ENCODE data around the gene BCL11A.
A peak's percentile ranks its signal among the peaks of the same experiment; 100 is the strongest.

Gene BCL11A

GRCh38 chr2:60548845-60549237 lies 4.6 kb downstream of the BCL11A start:
- peaks cover 88% of the 10 kb centered on the region for H3K36me3 ChIP-seq (ENCODE audit: control insufficient read depth, low read length)
- H3K4me2 ChIP-seq (ENCODE audit: low read length) = peak overlapping the region; percentile 95
- H3K4me1 ChIP-seq (ENCODE audit: control insufficient read depth, low read length) = peaks cover 50% of the 10 kb centered on the region
- peak overlapping the region; percentile 95 for H3K27ac ChIP-seq (ENCODE audit: low read depth, low read length)
- no peak for TF ChIP-seq CTCF (IDR thresholded peaks at IDR 0.05; ENCODE audit: low read depth, low read length, poor library complexity, severe bottlenecking)
- no peak for TF ChIP-seq EZH2phosphoT487 (IDR thresholded peaks at IDR 0.05; ENCODE audit: borderline replicate concordance, low read length)
- H3K9me2 ChIP-seq (replicated peaks; ENCODE audit: control insufficient read depth, low read length) = no peaks in the 10 kb centered on the region
- H3K9me3 ChIP-seq (ENCODE audit: control insufficient read depth, insufficient read depth, low read length) = no peaks in the 10 kb centered on the region
- peak overlapping the region; percentile 88 for H3K4me3 ChIP-seq (ENCODE audit: low read length)
- no peaks in the 10 kb centered on the region for H3K27me3 ChIP-seq (ENCODE audit: control insufficient read depth, low read length)
- H3F3A ChIP-seq (ENCODE audit: control insufficient read depth, insufficient read depth) = peaks cover 38% of the 10 kb centered on the region
- peaks cover 100% of the 10 kb centered on the region for H3K79me2 ChIP-seq (ENCODE audit: control insufficient read depth, low read length)
- peaks cover 25% of the 10 kb centered on the region for H4K20me1 ChIP-seq (ENCODE audit: control insufficient read depth, insufficient read depth, low read depth, low read length)

- TF ChIP-seq CTCF (IDR thresholded peaks at IDR 0.05; ENCODE audit: low read depth, low read length, poor library complexity, severe bottlenecking) (no peak), EZH2phosphoT487 (IDR thresholded peaks at IDR 0.05; ENCODE audit: borderline replicate concordance, low read length) (no peak)
- Histone ChIP-seq H3K79me2 (ENCODE audit: control insufficient read depth, low read length) (peaks cover 100% of the 10 kb centered on the region), H3K4me3 (ENCODE audit: low read length) (peak overlapping the region; percentile 88), H3F3A (ENCODE audit: control insufficient read depth, insufficient read depth) (peaks cover 38% of the 10 kb centered on the region), H3K27me3 (ENCODE audit: control insufficient read depth, low read length) (no peaks in the 10 kb centered on the region), H4K20me1 (ENCODE audit: control insufficient read depth, insufficient read depth, low read depth, low read length) (peaks cover 28% of the 10 kb centered on the region), H3K9me3 (ENCODE audit: control insufficient read depth, insufficient read depth, low read length) (no peaks in the 10 kb centered on the region), H3K4me1 (ENCODE audit: control insufficient read depth, low read length) (peaks cover 56% of the 10 kb centered on the region), H3K9me2 (replicated peaks; ENCODE audit: control insufficient read depth, low read length) (no peaks in the 10 kb centered on the region), H3K27ac (ENCODE audit: low read depth, low read length) (peak overlapping the region; percentile 95), H3K36me3 (ENCODE audit: control insufficient read depth, low read length) (peaks cover 93% of the 10 kb centered on the region), H3K4me2 (ENCODE audit: low read length) (peak overlapping the region; percentile 95)
These were observed 5.1 kb downstream of the BCL11A start for GRCh38 chr2:60548311-60548710.

DNA sequence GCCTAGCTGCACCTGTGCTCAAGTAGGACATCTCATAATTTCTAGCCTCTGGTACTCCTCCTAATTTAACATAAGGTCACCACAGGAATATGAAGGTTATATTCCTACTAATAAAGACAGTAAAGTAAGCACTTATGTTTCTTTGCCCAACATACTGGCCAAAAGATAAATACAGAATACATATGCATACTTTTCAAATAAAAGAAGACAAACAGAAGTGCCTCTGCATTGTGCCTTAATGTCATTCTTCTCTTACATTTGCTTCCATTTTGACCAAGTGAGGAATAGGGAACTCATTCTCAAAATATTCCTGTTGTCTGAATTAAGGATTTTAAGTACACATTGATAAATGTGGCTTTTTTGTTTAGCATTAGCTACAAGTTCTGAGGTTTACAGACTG lies 5.6 kb downstream of the BCL11A start:
- peaks cover 33% of the 10 kb centered on the region for H4K20me1 ChIP-seq (ENCODE audit: control insufficient read depth, insufficient read depth, low read depth, low read length)
- peaks cover 60% of the 10 kb centered on the region for H3K4me1 ChIP-seq (ENCODE audit: control insufficient read depth, low read length)
- H3K27me3 ChIP-seq (ENCODE audit: control insufficient read depth, low read length) = no peaks in the 10 kb centered on the region
- H3K9me2 ChIP-seq (replicated peaks; ENCODE audit: control insufficient read depth, low read length) = no peaks in the 10 kb centered on the region
- TF ChIP-seq CTCF (IDR thresholded peaks at IDR 0.05; ENCODE audit: low read depth, low read length, poor library complexity, severe bottlenecking) = no peak
- TF ChIP-seq EZH2phosphoT487 (IDR thresholded peaks at IDR 0.05; ENCODE audit: borderline replicate concordance, low read length) = no peak
- H3K79me2 ChIP-seq (ENCODE audit: control insufficient read depth, low read length) = peaks cover 100% of the 10 kb centered on the region
- H3K4me2 ChIP-seq (ENCODE audit: low read length) = peak overlapping the region; percentile 95
- H3K4me3 ChIP-seq (ENCODE audit: low read length) = peak overlapping the region; percentile 88
- no peaks in the 10 kb centered on the region for H3K9me3 ChIP-seq (ENCODE audit: control insufficient read depth, insufficient read depth, low read length)
- peaks cover 98% of the 10 kb centered on the region for H3K36me3 ChIP-seq (ENCODE audit: control insufficient read depth, low read length)
- peaks cover 36% of the 10 kb centered on the region for H3F3A ChIP-seq (ENCODE audit: control insufficient read depth, insufficient read depth)
- H3K27ac ChIP-seq (ENCODE audit: low read depth, low read length) = peak overlapping the region; percentile 95

Measured in DOHH2 (cell line).